HCT116 (cell line): ENCODE results near the gene DIPK1B. TPM values are rescaled to one million over a fixed set of nuclear protein-coding genes. Genes with fewer than 3 reads are reported as not detected.

Source experiments
- ATAC-seq: fragments of 200-7000 bp; cut with Tn5 transposase; 2 replicates; pipeline ENCODE4 v1.9.1; 2020; ENCODE audit warnings: mild to moderate bottlenecking, moderate library complexity
- BruUV-seq: library from RNA; stranded (reverse); fragments of 400-500 nt; replicated peaks from 2 replicates; lab custom pipeline; 2021; lab: Mats Ljungman, UMichigan
- CTCF ChIA-PET: fragments of 300-600 bp; sonication (Branson Sonifier 250); formaldehyde crosslinking; loops from one replicate; lab custom pipeline; 2021; ENCODE audit warnings: antibody characterized with exemption; lab: Charles Lee
- POLR2A ChIA-PET: fragments of 300-600, 350-600 bp; sonication (Branson Sonifier 250); formaldehyde crosslinking; loops from one replicate; lab custom pipeline; 2021; ENCODE audit warnings: antibody characterized with exemption; lab: Charles Lee
- RAD21 ChIA-PET, 2 experiments: fragments of 300-600 bp; sonication (Branson Sonifier 250); formaldehyde crosslinking; loops; one replicate each; lab custom pipeline; 2023; ENCODE audit warnings: low total read pairs in 2 of 2; ENCODE audit not compliant: uncharacterized antibody in 2 of 2, unreplicated experiment in 2 of 2, low non-redundant PET in 1 of 2; lab: Charles Lee
- DNase-seq: peaks from one replicate; pipeline ENCODE4 v3.0.0-alpha.2; 2010; ENCODE audit warnings: low read depth, low spot score
- H2AFZ ChIP-seq: fragments of 200-600 bp; shearing (Covaris generic), sonication (generic); 2 replicates; pipeline ENCODE4 v1.6.1; 2017; ENCODE audit warnings: low read depth, mixed run types, mixed read lengths, antibody characterized with exemption, low read length; ENCODE audit not compliant: poor library complexity, severe bottlenecking
- H3K27ac ChIP-seq: 2 replicates; pipeline ENCODE4 v1.5.1; 2012; ENCODE audit warnings: low read depth, low read length
- H3K27me3 ChIP-seq: fragments of 200-600 bp; sonication (generic); 2 replicates; pipeline ENCODE4 v1.6.1; 2016; ENCODE audit warnings: mixed run types, low read length, mixed read lengths; ENCODE audit not compliant: insufficient read depth
- H3K36me3 ChIP-seq, 2 experiments: fragments of 200-500 bp in 1 of 2; fragments of 200-600 bp in 1 of 2; sonication (Bioruptor generic) in 1 of 2; sonication (generic) in 1 of 2; 2 replicates each; pipeline versions ENCODE4 v1.5.1 to v1.6.1; 2014 to 2016; ENCODE audit warnings: low read length in 2 of 2, inconsistent platforms in 1 of 2, mixed read lengths in 1 of 2, mixed run types in 1 of 2; ENCODE audit not compliant: insufficient read depth in 2 of 2, control insufficient read depth in 1 of 2
- H3K4me1 ChIP-seq, 2 experiments: fragments of 200-600 bp in 1 of 2; sonication (generic) in 1 of 2; 2 replicates each; pipeline versions ENCODE4 v1.5.1 to v1.6.1; 2012 to 2017; ENCODE audit warnings: low read length in 2 of 2, inconsistent platforms in 1 of 2, mild to moderate bottlenecking in 1 of 2, mixed read lengths in 1 of 2, mixed run types in 1 of 2, moderate library complexity in 1 of 2; ENCODE audit not compliant: insufficient read depth in 2 of 2, control insufficient read depth in 1 of 2
- H3K4me2 ChIP-seq: fragments of 200-600 bp; sonication (generic); 2 replicates; pipeline ENCODE4 v1.6.1; 2017; ENCODE audit warnings: mixed run types, low read length, mixed read lengths
- H3K4me3 ChIP-seq, 2 experiments: fragments of 200-600 bp in 1 of 2; sonication (generic) in 1 of 2; replicated peaks in 1 of 2; 2 replicates each; pipeline ENCODE4 v1.5.1; 2011 to 2016; ENCODE audit warnings: low read length in 2 of 2, control low read depth in 1 of 2, low read depth in 1 of 2, mild to moderate bottlenecking in 1 of 2, mixed read lengths in 1 of 2, mixed run types in 1 of 2
- H3K79me2 ChIP-seq: fragments of 200-600 bp; sonication (generic); 2 replicates; pipeline ENCODE4 v1.6.1; 2017; ENCODE audit warnings: mild to moderate bottlenecking, mixed run types, low read length, moderate library complexity, mixed read lengths; ENCODE audit not compliant: insufficient read depth
- H3K9ac ChIP-seq: fragments of 200-600 bp; sonication (generic); 2 replicates; pipeline ENCODE4 v1.6.1; 2016; ENCODE audit warnings: low read length, mixed read lengths
- H3K9me2 ChIP-seq: fragments of 200-600 bp; sonication (generic), shearing (Covaris generic); 2 replicates; pipeline ENCODE4 v1.6.1; 2017; ENCODE audit warnings: mixed run types, mild to moderate bottlenecking, moderate library complexity; ENCODE audit not compliant: insufficient read depth
- H3K9me3 ChIP-seq, 2 experiments: fragments of 200-500 bp in 1 of 2; fragments of 200-600 bp in 1 of 2; sonication (Bioruptor generic) in 1 of 2; sonication (generic) in 1 of 2; 2 replicates each; pipeline ENCODE4 v1.6.1; 2014 to 2017; ENCODE audit warnings: low read length in 2 of 2, mixed read lengths in 2 of 2, inconsistent platforms in 1 of 2, low read depth in 1 of 2, mild to moderate bottlenecking in 1 of 2, mixed run types in 1 of 2, moderate library complexity in 1 of 2; ENCODE audit not compliant: control insufficient read depth in 1 of 2, insufficient read depth in 1 of 2
- H4K20me1 ChIP-seq: fragments of 200-600 bp; sonication (generic), shearing (Covaris generic); 2 replicates; pipeline ENCODE4 v1.6.1; 2017; ENCODE audit warnings: mixed run types, mild to moderate bottlenecking, moderate library complexity; ENCODE audit not compliant: insufficient read depth
- ATF3 ChIP-seq: IDR thresholded peaks from 2 replicates; pipeline ENCODE4 v1.6.1; 2012
- CBX3 ChIP-seq: IDR thresholded peaks from 2 replicates; pipeline ENCODE4 v1.6.1; 2012; ENCODE audit warnings: low read depth
- CTCF ChIP-seq, 3 experiments: fragments of 200-600 bp in 1 of 3; sonication (generic) in 1 of 3; IDR thresholded peaks in 2 of 3; conservative IDR thresholded peaks in 1 of 3; 2 replicates each; pipeline ENCODE4 v1.5.1; 2012 to 2017; ENCODE audit warnings: low read depth in 2 of 3, low read length in 2 of 3, antibody characterized with exemption in 1 of 3, borderline replicate concordance in 1 of 3, control low read depth in 1 of 3, mild to moderate bottlenecking in 1 of 3, mixed read lengths in 1 of 3, mixed run types in 1 of 3, moderate library complexity in 1 of 3; ENCODE audit not compliant: insufficient read depth in 1 of 3
- EGR1 ChIP-seq: IDR thresholded peaks from 2 replicates; pipeline ENCODE4 v1.6.1; 2012; ENCODE audit warnings: low read depth
- ELF1 ChIP-seq: IDR thresholded peaks from 2 replicates; pipeline ENCODE4 v1.6.1; 2012; ENCODE audit warnings: low read depth, borderline replicate concordance
- EZH2phosphoT487 ChIP-seq: fragments of 200-600 bp; IDR thresholded peaks from 2 replicates; pipeline ENCODE4 v1.6.1; 2018; ENCODE audit warnings: antibody characterized with exemption, borderline replicate concordance
- FOSL1 ChIP-seq: IDR thresholded peaks from 2 replicates; pipeline ENCODE4 v1.6.1; 2012; ENCODE audit warnings: low read depth
- JUND ChIP-seq: IDR thresholded peaks from 2 replicates; pipeline ENCODE4 v1.6.1; 2012
- POLR2A ChIP-seq: IDR thresholded peaks from 2 replicates; pipeline ENCODE4 v1.7.0; 2011; ENCODE audit warnings: borderline replicate concordance; ENCODE audit not compliant: insufficient read depth, insufficient read length; ENCODE audit errors: extremely low read depth
- RAD21 ChIP-seq: IDR thresholded peaks from 2 replicates; pipeline ENCODE4 v1.6.1; 2012; ENCODE audit warnings: low read depth, mild to moderate bottlenecking
- SIN3A ChIP-seq: IDR thresholded peaks from 2 replicates; pipeline ENCODE4 v1.6.1; 2012; ENCODE audit warnings: low read depth
- SRF ChIP-seq: IDR thresholded peaks from 2 replicates; pipeline ENCODE4 v1.6.1; 2012; ENCODE audit warnings: low read depth
- TCF7L2 ChIP-seq: IDR thresholded peaks from 2 replicates; pipeline ENCODE4 v1.7.0; 2011; ENCODE audit warnings: borderline replicate concordance, inconsistent platforms; ENCODE audit not compliant: insufficient read depth, insufficient read length; ENCODE audit errors: extremely low read depth
- ZBTB33 ChIP-seq: IDR thresholded peaks from 2 replicates; pipeline ENCODE4 v1.6.1; 2011; ENCODE audit warnings: mild to moderate bottlenecking, low read length, moderate library complexity; ENCODE audit not compliant: insufficient replicate concordance; ENCODE audit errors: extremely low read depth
- ZFX ChIP-seq: fragments of 450-650 bp; IDR thresholded peaks from 2 replicates; pipeline ENCODE4 v1.6.1; 2017
- ZNF274 ChIP-seq: fragments of 200-500 bp; sonication (Bioruptor generic); IDR thresholded peaks from 2 replicates; pipeline ENCODE4 v1.6.1; 2014; ENCODE audit warnings: mild to moderate bottlenecking, low read depth, low read length, inconsistent platforms
- intact Hi-C: fragments of 100-400 bp; cut with micrococcal nuclease; formaldehyde crosslinking; loops from 2 replicates; pipeline ENCODE4 v1.10.0; 2022
- total RNA-seq: library from RNA; stranded (reverse); gene quantifications from one replicate; pipeline ENCODE4 v1.2.1, GENCODE V29; 2021; ENCODE audit not compliant: unreplicated experiment

DIPK1B gene
- total RNA-seq, 1 experiment from 2014 or later: 15.6 TPM

GRCh38 chr9:136746621-136747020 lies 34.2 kb downstream of the DIPK1B start:
- H3K27me3 ChIP-seq: no peaks in the 10 kb centered on the region
- no peak overlapping the region for H3K27ac ChIP-seq
- H3K4me3 ChIP-seq: no peak overlapping the region
- peaks cover 0 to 5% of the 10 kb centered on the region in 2 experiments; a peak in 2 of 4 replicates for H3K9me3 ChIP-seq
- H3K9ac ChIP-seq: no peak overlapping the region
- no peaks in the 10 kb centered on the region for H3K36me3 ChIP-seq
- intact Hi-C loops: no loop called here
- no peaks in the 10 kb centered on the region for H3K79me2 ChIP-seq
- DNase-seq (no peak), ATAC-seq (no peak)
- H3K4me1 ChIP-seq: no peaks in the 10 kb centered on the region
- H3K4me2 ChIP-seq: no peak overlapping the region
- RAD21 ChIA-PET: no interaction called here
- no peak overlapping the region for H2AFZ ChIP-seq
- TF ChIP-seq FOSL1 (no peak), CTCF (IDR thresholded peaks at IDR 0.05 in 2 of 3, conservative IDR thresholded peaks at IDR 0.05 in 1 of 3; ENCODE audit: borderline replicate concordance in 1 of 3, insufficient read depth in 1 of 3, low read depth in 2 of 3, low read length in 2 of 3) (no peak), POLR2A (no peak), SRF (no peak)
- CTCF ChIA-PET: no interaction called here
- BruUV-seq: no TSS peak
- H4K20me1 ChIP-seq: no peaks in the 10 kb centered on the region
- POLR2A ChIA-PET: no interaction called here
- no peaks in the 10 kb centered on the region for H3K9me2 ChIP-seq

GRCh38 chr9:136747161-136748060 lies 35.0 kb downstream of the DIPK1B start:
- no peaks in the 10 kb centered on the region for H3K4me1 ChIP-seq
- no peak overlapping the region for H3K4me2 ChIP-seq
- H3K4me3 ChIP-seq: no peak overlapping the region
- DNase-seq (no peak), ATAC-seq (no peak)
- no peaks in the 10 kb centered on the region for H3K27me3 ChIP-seq
- RAD21 ChIA-PET: no interaction called here
- H3K9me2 ChIP-seq: no peaks in the 10 kb centered on the region
- POLR2A ChIA-PET: no interaction called here
- no peak overlapping the region for H3K9ac ChIP-seq
- BruUV-seq: no TSS peak
- H3K9me3 ChIP-seq: peaks cover 4 to 12% of the 10 kb centered on the region in 2 experiments; a peak in 3 of 4 replicates
- no peak overlapping the region for H3K27ac ChIP-seq
- H3K36me3 ChIP-seq: no peaks in the 10 kb centered on the region
- H2AFZ ChIP-seq: no peak overlapping the region
- CTCF ChIA-PET: no interaction called here
- H4K20me1 ChIP-seq: no peaks in the 10 kb centered on the region
- H3K79me2 ChIP-seq: no peaks in the 10 kb centered on the region
- intact Hi-C loops: no loop called here
- no peak for TF ChIP-seq FOSL1
- TF ChIP-seq EGR1: no peak
- TF ChIP-seq ZBTB33: no peak
- TF ChIP-seq ATF3: no peak
- TF ChIP-seq CBX3: no peak
- TF ChIP-seq ZFX: no peak
- no peak for TF ChIP-seq JUND
- TF ChIP-seq EZH2phosphoT487: no peak
- TF ChIP-seq TCF7L2: no peak
- TF ChIP-seq ZNF274: no peak
- TF ChIP-seq SIN3A: no peak
- no peak for TF ChIP-seq POLR2A
- TF ChIP-seq RAD21: no peak
- no peak for TF ChIP-seq ELF1
